22Rv1 (cell line): Measurements from ENCODE around the gene FOXO3.

ENCODE experiments used
- CTCF ChIP-seq: fragments of 450-650 bp; IDR thresholded peaks from 2 replicates; pipeline ENCODE4 v1.5.1; 2017; ENCODE audit warnings: mild to moderate bottlenecking
- ZFX ChIP-seq: fragments of 450-650 bp; IDR thresholded peaks from 2 replicates; pipeline ENCODE4 v1.6.1; 2017; ENCODE audit warnings: antibody characterized with exemption, borderline replicate concordance

- TF ChIP-seq CTCF (no peak), ZFX (no peak)
These were observed 82.5 kb downstream of the FOXO3 start for GRCh38 chr6:108643184-108643583.
